ENCODE data around the gene UTP20. TPM values are rescaled to one million over a fixed set of nuclear protein-coding genes. Genes with fewer than 3 reads are reported as not detected.

Gene UTP20
- total RNA-seq, 4 donors from 2014 or later = 9.7 to 17.6 (median 11.2) TPM

DNA sequence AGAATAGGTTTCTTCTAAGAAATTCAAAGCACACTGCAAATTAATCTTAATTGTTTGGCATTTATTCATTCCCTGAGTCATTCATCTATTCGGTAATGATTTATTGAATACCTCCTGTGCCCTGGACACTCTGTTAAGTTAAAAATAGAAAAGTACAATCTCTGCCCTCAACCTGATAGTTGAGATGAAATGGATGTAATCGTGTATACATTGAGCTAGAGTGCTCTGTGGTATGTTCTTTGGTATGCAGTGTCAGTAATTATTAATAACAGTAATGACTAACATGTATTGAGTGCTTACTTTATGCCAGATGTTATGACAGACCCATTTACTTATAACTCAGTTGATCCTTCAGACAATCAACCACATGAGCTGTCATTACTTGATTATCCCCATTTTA is 47.6 kb downstream of the UTP20 start:
- TF ChIP-seq, protein P1, sequence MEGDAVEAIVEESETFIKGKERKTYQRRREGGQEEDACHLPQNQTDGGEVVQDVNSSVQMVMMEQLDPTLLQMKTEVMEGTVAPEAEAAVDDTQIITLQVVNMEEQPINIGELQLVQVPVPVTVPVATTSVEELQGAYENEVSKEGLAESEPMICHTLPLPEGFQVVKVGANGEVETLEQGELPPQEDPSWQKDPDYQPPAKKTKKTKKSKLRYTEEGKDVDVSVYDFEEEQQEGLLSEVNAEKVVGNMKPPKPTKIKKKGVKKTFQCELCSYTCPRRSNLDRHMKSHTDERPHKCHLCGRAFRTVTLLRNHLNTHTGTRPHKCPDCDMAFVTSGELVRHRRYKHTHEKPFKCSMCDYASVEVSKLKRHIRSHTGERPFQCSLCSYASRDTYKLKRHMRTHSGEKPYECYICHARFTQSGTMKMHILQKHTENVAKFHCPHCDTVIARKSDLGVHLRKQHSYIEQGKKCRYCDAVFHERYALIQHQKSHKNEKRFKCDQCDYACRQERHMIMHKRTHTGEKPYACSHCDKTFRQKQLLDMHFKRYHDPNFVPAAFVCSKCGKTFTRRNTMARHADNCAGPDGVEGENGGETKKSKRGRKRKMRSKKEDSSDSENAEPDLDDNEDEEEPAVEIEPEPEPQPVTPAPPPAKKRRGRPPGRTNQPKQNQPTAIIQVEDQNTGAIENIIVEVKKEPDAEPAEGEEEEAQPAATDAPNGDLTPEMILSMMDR (IDR thresholded peaks at IDR 0.05) = no peak
- no peak for TF ChIP-seq POLR2A (IDR thresholded peaks at IDR 0.05)
- H3K4me1 ChIP-seq = no peaks in the 10 kb centered on the region
- 92 to 97% methylated on average over 2 of the region's 2 CpGs for WGBS, 2 donors
- intact Hi-C loops (cut with DNase I) = no loop called here
- H3K4me3 ChIP-seq (replicated peaks in 1 of 3) = no peak overlapping the region
- no peak for DNase-seq
- peaks cover 15 to 23% of the 10 kb centered on the region in 2 donors for H3K36me3 ChIP-seq
- H3K27me3 ChIP-seq = no peaks in the 10 kb centered on the region
- no peaks in the 10 kb centered on the region for H3K9me3 ChIP-seq
- no peak overlapping the region for H3K27ac ChIP-seq

DNA sequence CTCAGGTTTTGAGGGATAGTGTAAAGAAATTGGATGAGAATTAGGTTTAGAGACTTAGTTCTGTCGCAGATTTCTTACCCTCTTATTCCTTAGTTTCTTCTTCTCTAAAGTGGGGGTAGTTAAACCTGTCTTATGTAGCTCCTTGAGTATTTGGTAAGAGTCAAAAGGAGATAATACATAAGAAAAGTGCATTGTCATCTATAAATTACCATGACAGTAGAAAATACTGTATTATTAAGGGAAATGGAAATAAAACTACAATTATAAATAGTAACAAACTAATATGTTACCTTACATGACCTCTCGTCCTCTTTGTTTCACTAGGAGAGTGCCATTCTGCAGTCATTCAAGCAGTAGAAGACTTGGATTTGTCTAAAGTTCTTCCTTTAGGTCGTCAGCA is 49.0 kb downstream of the UTP20 start:
- no peaks in the 10 kb centered on the region for H3K4me1 ChIP-seq
- peaks cover 19 to 23% of the 10 kb centered on the region in 2 donors for H3K36me3 ChIP-seq
- H3K27me3 ChIP-seq = no peaks in the 10 kb centered on the region
- no peak for DNase-seq
- H3K27ac ChIP-seq = no peak overlapping the region
- 90 to 94% methylated on average over 3 of the region's 3 CpGs for WGBS, 2 donors
- intact Hi-C loops (cut with DNase I) = no loop called here
- no peaks in the 10 kb centered on the region for H3K9me3 ChIP-seq
- no peak overlapping the region for H3K4me3 ChIP-seq (replicated peaks in 1 of 3)
- TF ChIP-seq, protein P1 (IDR thresholded peaks at IDR 0.05) = no peak
- TF ChIP-seq POLR2A (IDR thresholded peaks at IDR 0.05) = no peak

DNA sequence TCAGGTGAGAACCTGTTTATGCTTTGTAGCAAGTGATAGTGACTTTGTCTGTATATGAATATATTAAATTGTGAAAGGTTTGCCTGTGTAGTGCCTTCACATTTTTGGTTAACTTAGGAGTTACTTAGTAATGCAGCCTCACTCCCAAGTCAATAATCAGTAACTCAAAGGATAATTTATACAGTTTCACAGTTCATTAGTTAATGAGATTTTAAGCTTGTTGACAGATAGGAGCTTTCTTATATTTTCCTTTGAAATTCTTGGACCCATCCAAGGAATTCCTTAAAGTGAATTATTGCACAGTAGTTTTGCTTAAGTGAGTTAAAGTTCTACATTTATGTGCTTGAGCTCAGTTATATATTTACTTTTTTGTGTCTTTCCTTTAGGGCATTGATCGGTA is 50.7 kb downstream of the UTP20 start:
- TF ChIP-seq, protein P1 (IDR thresholded peaks at IDR 0.05) = no peak
- TF ChIP-seq POLR2A (IDR thresholded peaks at IDR 0.05) = no peak
- H3K4me1 ChIP-seq = no peaks in the 10 kb centered on the region
- intact Hi-C loops (cut with DNase I) = no loop called here
- no peaks in the 10 kb centered on the region for H3K27me3 ChIP-seq
- no peak overlapping the region for H3K27ac ChIP-seq
- WGBS, 2 donors = 94 to 95% methylated on average over 1 of the region's 1 CpG
- no peaks in the 10 kb centered on the region for H3K9me3 ChIP-seq
- H3K4me3 ChIP-seq (replicated peaks in 1 of 3) = no peak overlapping the region
- peaks cover 20% of the 10 kb centered on the region in 2 donors for H3K36me3 ChIP-seq
- no peak for DNase-seq

DNA sequence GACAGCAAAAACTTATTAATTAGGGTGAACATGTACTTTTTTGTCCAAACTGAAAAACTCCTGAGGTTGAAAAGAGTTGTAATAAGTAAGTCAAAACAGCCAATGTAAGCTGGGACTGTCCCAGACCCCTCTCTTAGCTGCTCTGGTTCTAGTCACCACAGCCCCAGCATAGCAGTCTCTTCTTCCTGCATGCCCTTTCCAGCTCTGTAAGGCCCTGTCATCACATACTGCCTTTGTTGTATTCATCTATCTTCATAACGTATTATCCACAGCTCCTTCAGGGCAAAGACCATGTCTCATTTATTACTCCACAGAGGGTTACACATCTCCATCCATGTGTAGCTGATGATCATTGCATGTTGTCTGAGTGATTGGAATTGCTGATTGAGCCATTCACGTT is 56.5 kb downstream of the UTP20 start:
- Histone ChIP-seq H3K27ac (no peak overlapping the region), H3K36me3 (peaks cover 4 to 10% of the 10 kb centered on the region in 2 donors), H3K4me1 (no peaks in the 10 kb centered on the region), H3K4me3 (replicated peaks in 1 of 3) (no peak overlapping the region), H3K27me3 (no peaks in the 10 kb centered on the region), H3K9me3 (no peaks in the 10 kb centered on the region)
- DNase-seq = no peak
- TF ChIP-seq, protein P1 (IDR thresholded peaks at IDR 0.05) = no peak
- TF ChIP-seq POLR2A (IDR thresholded peaks at IDR 0.05) = no peak
- intact Hi-C loops (cut with DNase I) = no loop called here
- 92 to 96% methylated on average over 2 of the region's 2 CpGs for WGBS, 2 donors

DNA sequence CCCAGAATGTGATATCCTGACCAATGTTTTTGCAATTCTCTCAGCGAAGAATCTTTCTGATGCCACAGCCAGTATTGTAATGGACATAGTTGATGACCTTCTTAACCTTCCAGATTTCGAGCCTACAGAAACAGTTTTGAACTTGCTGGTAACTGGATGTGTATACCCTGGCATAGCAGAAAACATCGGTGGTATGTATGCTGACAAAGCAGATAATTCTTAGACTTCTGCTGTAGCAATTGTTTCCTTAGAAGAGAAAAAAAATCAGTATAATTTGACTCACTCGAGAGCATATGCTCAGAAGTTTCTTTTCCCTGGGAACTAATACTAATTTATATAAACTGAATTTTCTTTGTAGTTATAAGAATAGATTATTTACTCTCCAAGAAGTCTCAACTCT is 58.2 kb downstream of the UTP20 start:
- no peak for TF ChIP-seq POLR2A (IDR thresholded peaks at IDR 0.05)
- TF ChIP-seq, protein P1 (IDR thresholded peaks at IDR 0.05) = no peak
- no peak overlapping the region for H3K27ac ChIP-seq
- H3K4me3 ChIP-seq (replicated peaks in 1 of 3) = no peak overlapping the region
- WGBS, 2 donors = 94 to 95% methylated on average over 4 of the region's 4 CpGs
- H3K4me1 ChIP-seq = no peaks in the 10 kb centered on the region
- H3K9me3 ChIP-seq = no peaks in the 10 kb centered on the region
- intact Hi-C loops (cut with DNase I) = no loop called here
- H3K27me3 ChIP-seq = no peaks in the 10 kb centered on the region
- no peak for DNase-seq
- peaks cover 6 to 10% of the 10 kb centered on the region in 2 donors for H3K36me3 ChIP-seq

Measured in thyroid gland (tissue), 4 donors.